Type B pancreatic cell (in vitro differentiated cells): ENCODE results near the gene HPN. TPM values are rescaled to one million over a fixed set of nuclear protein-coding genes. Genes with fewer than 3 reads are reported as not detected.

ENCODE experiments used
- DNase-seq: peaks from one replicate; pipeline ENCODE4 v3.0.0; 2021; ENCODE audit warnings: mixed read lengths; ENCODE audit not compliant: unreplicated experiment; ENCODE audit errors: extremely low spot score
- H3K27ac Mint-ChIP-seq: 2 replicates; pipeline ENCODE4 v1.8.0; 2021; ENCODE audit warnings: mild to moderate bottlenecking, mixed read lengths
- H3K27me3 Mint-ChIP-seq: 2 replicates; pipeline ENCODE4 v1.8.0; 2021; ENCODE audit warnings: mixed read lengths
- H3K36me3 Mint-ChIP-seq: 2 replicates; pipeline ENCODE4 v1.8.0; 2021; ENCODE audit warnings: mixed read lengths
- H3K4me1 Mint-ChIP-seq: one replicate; pipeline ENCODE4 v1.8.0; 2021; ENCODE audit warnings: mixed read lengths; ENCODE audit not compliant: unreplicated experiment
- H3K4me3 Mint-ChIP-seq: 2 replicates; pipeline ENCODE4 v1.8.0; 2021; ENCODE audit warnings: mild to moderate bottlenecking, mixed read lengths
- H3K9me3 Mint-ChIP-seq: 2 replicates; pipeline ENCODE4 v1.8.0; 2021; ENCODE audit warnings: mixed read lengths
- CTCF ChIP-seq: fragments of 200-600 bp; sonication (generic); conservative IDR thresholded peaks from 2 replicates; pipeline ENCODE4 v1.5.0; 2021; ENCODE audit warnings: antibody characterized with exemption, mild to moderate bottlenecking
- total RNA-seq: library from RNA; stranded (reverse); gene quantifications from 2 replicates; pipeline ENCODE4 v1.2.1, GENCODE V29; 2021; ENCODE audit warnings: low replicate concordance

HPN gene
- total RNA-seq, 1 donor from 2014 or later = 15.1 TPM

DNA sequence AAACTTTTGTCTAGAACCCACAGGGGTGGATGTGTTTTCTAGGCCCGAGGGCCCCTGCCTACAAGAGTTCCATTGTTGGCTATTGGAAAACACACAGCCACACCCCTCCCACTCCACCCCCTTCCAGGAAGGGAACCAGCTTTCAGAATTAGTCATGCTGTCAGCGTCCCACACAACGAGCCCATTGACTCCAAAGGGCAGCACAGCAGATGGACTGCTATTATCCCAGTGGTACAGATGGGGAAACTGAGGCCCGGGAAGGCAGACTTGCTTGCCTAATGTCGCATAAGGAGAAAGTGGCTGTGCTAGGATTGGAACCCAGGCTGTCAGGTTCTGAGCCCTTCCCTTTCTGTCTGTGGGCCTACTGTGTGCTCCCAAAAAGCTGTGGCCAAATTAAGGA, 66.0 kb downstream of the HPN start:
- TF ChIP-seq CTCF = no peak
- H3K27me3 Mint-ChIP-seq = no peaks in the 10 kb centered on the region
- peaks cover 8% of the 10 kb centered on the region for H3K9me3 Mint-ChIP-seq
- DNase-seq = no peak
- no peak overlapping the region for H3K4me3 Mint-ChIP-seq
- H3K4me1 Mint-ChIP-seq = peaks cover 8% of the 10 kb centered on the region
- H3K27ac Mint-ChIP-seq = peak overlapping the region; percentile 50
- no peaks in the 10 kb centered on the region for H3K36me3 Mint-ChIP-seq

DNA sequence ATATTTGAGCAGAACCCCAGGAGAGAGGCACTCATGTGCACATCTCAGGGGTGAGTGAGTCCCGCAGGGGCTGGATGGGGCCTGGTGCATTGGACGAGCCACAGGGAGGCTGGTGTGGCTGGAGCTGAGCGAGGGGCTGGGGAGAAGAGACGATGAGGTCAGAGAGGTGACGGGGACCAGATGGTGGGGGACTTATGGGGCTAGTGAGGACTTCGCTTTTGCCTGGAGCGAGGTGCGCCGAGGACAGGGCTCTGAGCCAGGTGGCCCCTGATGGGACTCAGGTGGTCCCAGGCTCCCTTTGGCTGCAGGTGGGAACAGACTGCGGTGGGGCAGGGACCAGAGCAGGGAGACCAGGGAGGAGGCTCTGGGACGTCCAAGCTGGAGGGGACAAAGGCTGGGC, 67.2 kb downstream of the HPN start:
- TF ChIP-seq CTCF = no peak
- peaks cover 8% of the 10 kb centered on the region for H3K9me3 Mint-ChIP-seq
- no peaks in the 10 kb centered on the region for H3K36me3 Mint-ChIP-seq
- peaks cover 8% of the 10 kb centered on the region for H3K4me1 Mint-ChIP-seq
- DNase-seq = no peak
- H3K27me3 Mint-ChIP-seq = no peaks in the 10 kb centered on the region
- H3K27ac Mint-ChIP-seq = no peak overlapping the region
- H3K4me3 Mint-ChIP-seq = no peak overlapping the region

DNA sequence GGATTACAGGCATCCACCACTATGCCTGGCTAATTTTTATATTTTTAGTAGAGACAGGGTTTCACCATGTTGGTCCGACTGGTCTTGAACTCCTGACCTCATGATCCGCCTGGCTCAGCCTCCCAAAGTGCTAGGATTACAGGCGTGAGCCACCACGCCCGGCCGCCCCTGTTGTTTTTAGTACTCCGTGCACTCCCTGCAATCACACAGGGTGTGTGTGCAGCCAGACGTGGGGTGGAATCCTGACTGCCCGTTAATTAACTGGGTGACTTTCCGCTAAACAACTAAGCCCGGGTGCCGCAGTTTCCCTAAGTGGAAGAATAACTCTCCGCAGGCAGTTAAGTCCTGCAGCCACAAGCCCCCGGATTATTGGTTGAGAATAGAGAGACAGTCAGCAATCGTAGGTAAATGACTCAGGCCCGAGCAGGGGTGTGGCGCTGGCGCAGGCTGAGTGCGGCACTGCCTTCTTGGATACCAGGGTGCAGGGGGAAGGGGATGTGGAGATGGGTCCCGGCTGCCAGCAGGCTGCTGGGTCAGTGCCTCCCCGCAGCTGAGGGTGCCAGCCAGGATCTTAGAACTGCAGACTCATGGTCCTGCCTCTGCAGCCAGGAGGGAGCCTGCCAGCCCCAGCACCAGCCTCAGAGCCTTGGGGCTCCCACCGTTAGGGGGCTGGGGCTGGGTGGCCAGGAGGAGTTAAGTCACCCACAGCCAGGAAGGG, 68.0 kb downstream of the HPN start:
- Mint-ChIP-seq H3K4me3 (no peak overlapping the region), H3K4me1 (peaks cover 11% of the 10 kb centered on the region), H3K27ac (no peak overlapping the region), H3K9me3 (peaks cover 8% of the 10 kb centered on the region), H3K36me3 (no peaks in the 10 kb centered on the region), H3K27me3 (no peaks in the 10 kb centered on the region)
- TF ChIP-seq CTCF = no peak
- no peak for DNase-seq

DNA sequence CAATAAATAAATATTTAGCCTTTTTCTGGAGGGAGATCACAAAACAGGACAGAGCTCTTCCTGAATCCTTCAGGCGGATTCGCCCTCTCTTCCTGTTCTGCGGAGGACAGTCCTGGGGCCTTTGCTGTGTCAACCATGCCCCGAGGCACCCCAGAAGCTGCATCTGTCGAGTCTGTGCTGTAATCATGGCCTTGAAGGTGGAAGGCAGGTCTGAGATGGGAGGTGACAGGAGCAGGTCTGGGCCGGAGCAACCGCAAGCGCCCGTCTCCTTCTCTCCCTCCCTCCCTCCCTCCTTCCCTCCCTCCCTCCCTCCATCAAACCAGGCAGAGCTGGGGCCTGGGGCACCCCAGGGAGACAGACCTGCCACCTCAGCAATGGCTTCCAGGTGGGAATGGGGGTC, 69.5 kb downstream of the HPN start:
- Mint-ChIP-seq H3K36me3 (no peaks in the 10 kb centered on the region), H3K9me3 (peaks cover 8% of the 10 kb centered on the region), H3K4me3 (no peak overlapping the region), H3K27ac (no peak overlapping the region), H3K27me3 (no peaks in the 10 kb centered on the region), H3K4me1 (peaks cover 20% of the 10 kb centered on the region)
- TF ChIP-seq CTCF = no peak
- DNase-seq = no peak

DNA sequence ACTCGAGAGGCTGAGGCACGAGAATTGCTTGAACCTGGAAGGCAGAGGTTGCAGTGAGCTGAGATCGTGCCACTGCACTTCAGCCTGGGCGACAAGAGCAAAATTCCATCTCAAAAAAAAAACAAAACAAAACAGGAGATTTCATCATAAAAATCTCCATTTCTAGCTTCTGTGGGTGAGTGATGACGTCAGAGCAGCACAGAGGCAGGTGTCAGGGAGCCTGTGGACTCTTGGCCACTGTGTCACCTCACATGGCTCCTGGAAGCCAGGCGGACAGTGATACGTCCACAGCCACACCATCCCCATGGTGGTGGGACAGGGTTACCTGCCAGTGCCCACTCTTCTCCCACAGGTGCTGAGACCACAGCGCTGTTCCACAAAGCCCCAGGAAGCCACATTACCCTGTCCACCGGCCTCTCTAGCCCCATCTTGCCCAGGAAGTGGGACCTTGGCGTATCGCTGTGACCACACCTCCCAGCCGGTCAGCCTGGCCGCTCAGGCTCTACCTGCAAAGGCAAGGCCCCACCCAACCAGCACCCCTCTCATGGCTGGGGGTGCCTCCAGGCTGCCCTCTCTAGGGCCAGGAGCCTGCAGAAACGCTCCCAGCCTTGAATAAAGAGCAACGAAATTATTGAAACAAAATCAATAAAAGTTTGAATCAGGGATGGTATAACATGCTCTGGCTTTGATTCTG, 71.6 kb downstream of the HPN start:
- H3K4me1 Mint-ChIP-seq = peaks cover 38% of the 10 kb centered on the region
- no peak for TF ChIP-seq CTCF
- no peak for DNase-seq
- no peaks in the 10 kb centered on the region for H3K36me3 Mint-ChIP-seq
- H3K27ac Mint-ChIP-seq = no peak overlapping the region
- H3K4me3 Mint-ChIP-seq = no peak overlapping the region
- no peaks in the 10 kb centered on the region for H3K27me3 Mint-ChIP-seq
- H3K9me3 Mint-ChIP-seq = no peaks in the 10 kb centered on the region
